ENCODE results near the gene PRMT1.

The PRMT1 gene

GRCh38 chr19:49730166-49730565 is 53.1 kb downstream of the PRMT1 start:
- no peak for DNase-seq
